B cell (primary cell): ENCODE data around the gene SLC1A5. TPM values are rescaled to one million over a fixed set of nuclear protein-coding genes. Genes with fewer than 3 reads are reported as not detected.

ENCODE experiments used
- ATAC-seq: fragments of 200-7000 bp; cut with Tn5 transposase; one replicate; pipeline ENCODE4 v1.10.0; 2021; ENCODE audit warnings: low read depth, mild to moderate bottlenecking, moderate number of reproducible peaks, moderate library complexity
- CTCF ChIA-PET: fragments of 350-600 bp; sonication (Branson Sonifier 250); formaldehyde crosslinking; loops from one replicate; lab custom pipeline; 2021; ENCODE audit warnings: antibody characterized with exemption, inconsistent platforms; lab: Charles Lee
- POLR2A ChIA-PET: fragments of 350-600 bp; sonication (Branson Sonifier 250); formaldehyde crosslinking; loops from one replicate; lab custom pipeline; 2021; ENCODE audit warnings: antibody characterized with exemption; lab: Charles Lee
- DNase-seq: peaks from one replicate; pipeline ENCODE4 v3.0.0; 2013
- H2AFZ ChIP-seq: 2 replicates; pipeline ENCODE4 v1.6.1; 2012; ENCODE audit warnings: mild to moderate bottlenecking, low read depth, low read length; ENCODE audit not compliant: insufficient read depth, poor library complexity, severe bottlenecking
- H3K27ac ChIP-seq, 2 donors: 1 replicate in 1 of 2; 2 replicates in 1 of 2; pipeline ENCODE4 v1.5.1; 2012 to 2013; ENCODE audit warnings: low read length in 2 of 2, mild to moderate bottlenecking in 2 of 2, moderate library complexity in 1 of 2
- H3K27me3 ChIP-seq, 4 experiments: fragments of 200-600 bp in 1 of 4; sonication (generic) in 1 of 4; replicated peaks in 1 of 4; 1 replicate in 2 of 4; 2 replicates in 2 of 4; pipeline versions ENCODE4 v1.6.1 to v1.7.0; 2013 to 2016; ENCODE audit warnings: low read length in 3 of 4, mild to moderate bottlenecking in 2 of 4, mixed read lengths in 1 of 4, moderate library complexity in 1 of 4; ENCODE audit not compliant: insufficient read depth in 4 of 4, control insufficient read depth in 3 of 4; ENCODE audit errors: control extremely low read depth in 1 of 4
- H3K36me3 ChIP-seq, 2 experiments: replicated peaks in 1 of 2; 1 replicate in 1 of 2; 2 replicates in 1 of 2; pipeline versions ENCODE4 v1.6.1 to v1.7.1; 2013; ENCODE audit warnings: low read length in 1 of 2; ENCODE audit not compliant: insufficient read depth in 2 of 2, control insufficient read depth in 1 of 2; ENCODE audit errors: control extremely low read depth in 1 of 2, extremely low read depth in 1 of 2
- H3K4me1 ChIP-seq, 2 donors: fragments of 200-600 bp in 1 of 2; sonication (generic) in 1 of 2; 1 replicate in 1 of 2; 2 replicates in 1 of 2; pipeline versions ENCODE4 v1.5.1 to v1.6.1; 2013 to 2017; ENCODE audit warnings: low read length in 2 of 2; ENCODE audit not compliant: control insufficient read depth in 2 of 2, insufficient read depth in 2 of 2
- H3K4me2 ChIP-seq: replicated peaks from 2 replicates; pipeline ENCODE3; 2012; ENCODE audit warnings: mild to moderate bottlenecking, low read depth, low read length; ENCODE audit not compliant: poor library complexity, severe bottlenecking
- H3K4me3 ChIP-seq, 5 experiments: fragments of 200-600 bp in 1 of 5; sonication (generic) in 1 of 5; 1 replicate in 3 of 5; 2 replicates in 2 of 5; pipeline versions ENCODE4 v1.5.1 to v1.7.0; 2011 to 2016; ENCODE audit warnings: low read length in 4 of 5, mild to moderate bottlenecking in 4 of 5, low read depth in 2 of 5, control low read depth in 1 of 5, moderate library complexity in 1 of 5; ENCODE audit not compliant: insufficient read depth in 1 of 5; ENCODE audit errors: control extremely low read depth in 1 of 5, extremely low read depth in 1 of 5
- H3K79me2 ChIP-seq: fragments of 200-600 bp; sonication (generic); one replicate; pipeline ENCODE4 v1.6.0; 2016; ENCODE audit warnings: low read length; ENCODE audit not compliant: control insufficient read depth, insufficient read depth
- H3K9ac ChIP-seq: fragments of 200-600 bp; sonication (generic); 2 replicates; pipeline ENCODE4 v1.6.1; 2017; ENCODE audit warnings: mild to moderate bottlenecking, low read length, moderate library complexity
- H3K9me3 ChIP-seq, 3 donors: one replicate each; pipeline versions ENCODE4 v1.6.1 to v1.7.1; 2013; ENCODE audit warnings: low read length in 2 of 3; ENCODE audit not compliant: control insufficient read depth in 2 of 3, insufficient read depth in 1 of 3; ENCODE audit errors: control extremely low read depth in 1 of 3
- H4K20me1 ChIP-seq: 2 replicates; pipeline ENCODE4 v1.6.0; 2012; ENCODE audit warnings: mild to moderate bottlenecking, low read length; ENCODE audit not compliant: insufficient read depth, control insufficient read depth, poor library complexity, severe bottlenecking
- H3K27ac Mint-ChIP-seq: one replicate; pipeline ENCODE4 v1.8.0; 2021; ENCODE audit warnings: mixed read lengths
- H3K27me3 Mint-ChIP-seq: one replicate; pipeline ENCODE4 v1.8.0; 2021; ENCODE audit warnings: mixed read lengths
- H3K4me1 Mint-ChIP-seq: one replicate; pipeline ENCODE4 v1.8.0; 2021; ENCODE audit warnings: mixed read lengths
- H3K4me3 Mint-ChIP-seq: one replicate; pipeline ENCODE4 v1.8.0; 2021; ENCODE audit warnings: mixed read lengths
- H3K9me3 Mint-ChIP-seq: one replicate; pipeline ENCODE4 v1.8.0; 2022; ENCODE audit warnings: mixed read lengths; ENCODE audit not compliant: insufficient read depth
- EZH2 ChIP-seq: IDR thresholded peaks from 2 replicates; pipeline ENCODE4 v1.6.1; 2012; ENCODE audit warnings: borderline replicate concordance, low read depth, mild to moderate bottlenecking, moderate library complexity, low read length; ENCODE audit not compliant: insufficient read depth, poor library complexity, severe bottlenecking
- WGBS: methylation state at CpG from one replicate; pipeline ENCODE4 v1.1.5; 2013; ENCODE audit warnings: missing lambda C conversion rate; ENCODE audit not compliant: insufficient coverage; 5-methylcytosine and 5-hydroxymethylcytosine counted together
- intact Hi-C: fragments of 100-400 bp; cut with micrococcal nuclease; formaldehyde crosslinking; loops from one replicate; pipeline ENCODE4 v1.10.0; 2022
- polyA plus RNA-seq: library from polyadenylated mRNA; depleted of rRNA; stranded (reverse); fragments of >200 nt; gene quantifications from 2 replicates; pipeline ENCODE4 v1.2.3, GENCODE V29; 2012
- total RNA-seq, 2 donors: library from RNA; stranded (reverse); fragments of 120-200 nt in 1 of 2; gene quantifications; 1 replicate in 1 of 2; 2 replicates in 1 of 2; pipeline versions ENCODE4 v1.2.3 to v1.2.4, GENCODE V29; 2013 to 2022
- TF ChIP-seq, protein P1 (sequence below): fragments of 200-600 bp; IDR thresholded peaks from one replicate; pipeline ENCODE4 v1.8.0; 2022; ENCODE audit warnings: antibody characterized with exemption, mild to moderate bottlenecking

Gene SLC1A5
- total and polyA plus RNA-seq, 2 donors (not counting 1 experiment from before 2014, with no cell fraction given) = 19.0 to 37.3 TPM

- H3K4me2 ChIP-seq = no peak overlapping the region
- H3K9ac ChIP-seq = no peak overlapping the region
- ChIA-PET POLR2A (interaction anchor here (0.6 kb wide), 1 partner anchor 16 kb away, joined by 3 read pairs; no protein-coding TSS in a partner anchor), CTCF (interaction anchor here (0.5 to 1.5 kb wide), 3 partner anchors 55 to 272 kb away, joined by 3 to 5 read pairs (median 3); no protein-coding TSS in a partner anchor)
- TF ChIP-seq, protein P1, sequence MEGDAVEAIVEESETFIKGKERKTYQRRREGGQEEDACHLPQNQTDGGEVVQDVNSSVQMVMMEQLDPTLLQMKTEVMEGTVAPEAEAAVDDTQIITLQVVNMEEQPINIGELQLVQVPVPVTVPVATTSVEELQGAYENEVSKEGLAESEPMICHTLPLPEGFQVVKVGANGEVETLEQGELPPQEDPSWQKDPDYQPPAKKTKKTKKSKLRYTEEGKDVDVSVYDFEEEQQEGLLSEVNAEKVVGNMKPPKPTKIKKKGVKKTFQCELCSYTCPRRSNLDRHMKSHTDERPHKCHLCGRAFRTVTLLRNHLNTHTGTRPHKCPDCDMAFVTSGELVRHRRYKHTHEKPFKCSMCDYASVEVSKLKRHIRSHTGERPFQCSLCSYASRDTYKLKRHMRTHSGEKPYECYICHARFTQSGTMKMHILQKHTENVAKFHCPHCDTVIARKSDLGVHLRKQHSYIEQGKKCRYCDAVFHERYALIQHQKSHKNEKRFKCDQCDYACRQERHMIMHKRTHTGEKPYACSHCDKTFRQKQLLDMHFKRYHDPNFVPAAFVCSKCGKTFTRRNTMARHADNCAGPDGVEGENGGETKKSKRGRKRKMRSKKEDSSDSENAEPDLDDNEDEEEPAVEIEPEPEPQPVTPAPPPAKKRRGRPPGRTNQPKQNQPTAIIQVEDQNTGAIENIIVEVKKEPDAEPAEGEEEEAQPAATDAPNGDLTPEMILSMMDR = no peak
- TF ChIP-seq EZH2 = no peak
- H3K27ac ChIP-seq = no peak overlapping the region
- no peak overlapping the region for H2AFZ ChIP-seq
- Mint-ChIP-seq H3K27ac (no peak overlapping the region), H3K9me3 (no peaks in the 10 kb centered on the region), H3K4me3 (no peak overlapping the region), H3K4me1 (peaks cover 4% of the 10 kb centered on the region), H3K27me3 (no peaks in the 10 kb centered on the region)
- peaks cover 0 to 9% of the 10 kb centered on the region in 2 donors for H3K4me1 ChIP-seq
- no peaks in the 10 kb centered on the region for H3K9me3 ChIP-seq
- H3K79me2 ChIP-seq = no peaks in the 10 kb centered on the region
- no peaks in the 10 kb centered on the region for H4K20me1 ChIP-seq
- no peak for DNase-seq
- WGBS = 84% methylated on average over 9 of the region's 24 CpGs
- H3K36me3 ChIP-seq = no peaks in the 10 kb centered on the region
- no peak overlapping the region for H3K4me3 ChIP-seq
- intact Hi-C loops = no loop called here
- H3K27me3 ChIP-seq = no peaks in the 10 kb centered on the region
- ATAC-seq = no peak
These were observed 24.8 kb upstream of the SLC1A5 start for GRCh38 chr19:46812977-46813838.
